MCF 10A (cell line): Measurements from ENCODE around the gene LARP6. TPM values are rescaled to one million over a fixed set of nuclear protein-coding genes. Genes with fewer than 3 reads are reported as not detected.
"Not testable (repeated sequence)": the region's sequence is repeated elsewhere in the genome, so short reads cannot be mapped to it uniquely, and the experiment has no call there.

ENCODE experiments used
- BruUV-seq: library from RNA; stranded (reverse); fragments of 400-500 nt; replicated peaks from 2 replicates; lab custom pipeline; 2021; lab: Mats Ljungman, UMichigan
- CTCF ChIA-PET: fragments of 300-600 bp; sonication (Branson Sonifier 250); formaldehyde crosslinking; extraction: SDS; loops from one replicate; lab custom pipeline; 2021; ENCODE audit warnings: antibody characterized with exemption, inconsistent platforms; lab: Yijun Ruan, JAX
- POLR2A ChIA-PET: fragments of 300-600, 350-650 bp; sonication (Branson Sonifier 250); formaldehyde crosslinking; extraction: SDS; loops from one replicate; lab custom pipeline; 2020; ENCODE audit warnings: antibody characterized with exemption, inconsistent platforms; lab: Yijun Ruan, JAX
- DNase-seq: peaks from one replicate; pipeline ENCODE4 v3.0.0-alpha.2; 2018; ENCODE audit not compliant: unreplicated experiment
- H3K27ac Mint-ChIP-seq: one replicate; pipeline ENCODE4 v1.8.0; 2022; ENCODE audit warnings: mild to moderate bottlenecking, low read depth, mixed read lengths; ENCODE audit not compliant: unreplicated experiment
- H3K27me3 Mint-ChIP-seq: one replicate; pipeline ENCODE4 v1.8.0; 2022; ENCODE audit warnings: mixed read lengths; ENCODE audit not compliant: insufficient read depth, unreplicated experiment
- H3K36me3 Mint-ChIP-seq: one replicate; pipeline ENCODE4 v1.8.0; 2022; ENCODE audit warnings: mild to moderate bottlenecking, moderate library complexity, mixed read lengths; ENCODE audit not compliant: insufficient read depth, unreplicated experiment
- H3K4me1 Mint-ChIP-seq: one replicate; pipeline ENCODE4 v1.8.0; 2022; ENCODE audit warnings: mixed read lengths; ENCODE audit not compliant: insufficient read depth, unreplicated experiment
- H3K4me3 Mint-ChIP-seq: one replicate; pipeline ENCODE4 v1.8.0; 2022; ENCODE audit warnings: mild to moderate bottlenecking, moderate library complexity, mixed read lengths; ENCODE audit not compliant: unreplicated experiment
- H3K9me3 Mint-ChIP-seq: one replicate; pipeline ENCODE4 v1.8.0; 2022; ENCODE audit warnings: mixed read lengths; ENCODE audit not compliant: unreplicated experiment
- CTCF ChIP-seq: fragments of 200-600 bp; IDR thresholded peaks from one replicate; pipeline ENCODE4 v1.8.0; 2022; ENCODE audit warnings: antibody characterized with exemption, mild to moderate bottlenecking; ENCODE audit not compliant: unreplicated experiment
- intact Hi-C: fragments of 100-400 bp; cut with micrococcal nuclease; formaldehyde crosslinking; loops from 2 replicates; pipeline ENCODE4 v1.14.1; 2022
- total RNA-seq: library from RNA; stranded (reverse); gene quantifications from 2 replicates; pipeline ENCODE4 v1.2.3, GENCODE V29; 2022

Gene LARP6
- total RNA-seq, 1 experiment from 2014 or later = 67.3 TPM

- no peaks in the 10 kb centered on the region for H3K9me3 Mint-ChIP-seq
- no peaks in the 10 kb centered on the region for H3K36me3 Mint-ChIP-seq
- BruUV-seq = no TSS peak
- no peaks in the 10 kb centered on the region for H3K27me3 Mint-ChIP-seq
- ChIA-PET CTCF (interaction anchor here (0.6 to 3.6 kb wide), 24 partner anchors 12 to 1277 kb away, joined by 3 to 93 read pairs (median 5); no protein-coding TSS in a partner anchor), POLR2A (interaction anchor here (1.5 to 1.6 kb wide), 2 partner anchors 49 to 87 kb away, joined by 4 to 5 read pairs; partner anchors contain the start of gene UACA)
- H3K27ac Mint-ChIP-seq = no peak overlapping the region
- TF ChIP-seq CTCF = no peak
- intact Hi-C loops = loop anchor here (1.0 to 5.0 kb wide), 4 partner anchors 51 to 1336 kb away; no protein-coding TSS in a partner anchor
- H3K4me3 Mint-ChIP-seq = no peak overlapping the region
- H3K4me1 Mint-ChIP-seq = peaks cover 5% of the 10 kb centered on the region
- no peak for DNase-seq
These were observed 41.1 kb downstream of the LARP6 start for GRCh38 chr15:70812827-70813364.

- H3K9me3 Mint-ChIP-seq = no peaks in the 10 kb centered on the region
- H3K36me3 Mint-ChIP-seq = no peaks in the 10 kb centered on the region
- intact Hi-C loops = loop anchor here (5.0 kb wide), 2 partner anchors 244 to 1334 kb away; no protein-coding TSS in a partner anchor
- no peak overlapping the region for H3K4me3 Mint-ChIP-seq
- ChIA-PET CTCF (interaction anchor here (0.6 to 3.6 kb wide), 31 partner anchors 9 to 1280 kb away, joined by 3 to 93 read pairs (median 5); partner anchors contain the start of gene UACA), POLR2A (interaction anchor here (0.8 to 1.6 kb wide), 5 partner anchors 16 to 139 kb away, joined by 3 to 5 read pairs (median 3); partner anchors contain the start of gene UACA)
- no peak overlapping the region for H3K27ac Mint-ChIP-seq
- DNase-seq = no peak
- no TSS peak for BruUV-seq
- no peak for TF ChIP-seq CTCF
- peaks cover 10% of the 10 kb centered on the region for H3K4me1 Mint-ChIP-seq
- no peaks in the 10 kb centered on the region for H3K27me3 Mint-ChIP-seq
These were observed 42.9 kb downstream of the LARP6 start for GRCh38 chr15:70810916-70811578.

- DNase-seq = no peak
- POLR2A ChIA-PET = no interaction called here
- H3K4me3 Mint-ChIP-seq = no peak overlapping the region
- no TSS peak for BruUV-seq
- H3K36me3 Mint-ChIP-seq = no peaks in the 10 kb centered on the region
- no peaks in the 10 kb centered on the region for H3K9me3 Mint-ChIP-seq
- H3K4me1 Mint-ChIP-seq = peaks cover 14% of the 10 kb centered on the region
- H3K27me3 Mint-ChIP-seq = no peaks in the 10 kb centered on the region
- CTCF ChIA-PET = interaction anchor here (0.5 to 0.7 kb wide), 2 partner anchors 157 to 1329 kb away, joined by 4 read pairs; no protein-coding TSS in a partner anchor
- no peak for TF ChIP-seq CTCF
- intact Hi-C loops = no loop called here
- H3K27ac Mint-ChIP-seq = no peak overlapping the region
These were observed 46.8 kb downstream of the LARP6 start for GRCh38 chr15:70806992-70807712.

DNA sequence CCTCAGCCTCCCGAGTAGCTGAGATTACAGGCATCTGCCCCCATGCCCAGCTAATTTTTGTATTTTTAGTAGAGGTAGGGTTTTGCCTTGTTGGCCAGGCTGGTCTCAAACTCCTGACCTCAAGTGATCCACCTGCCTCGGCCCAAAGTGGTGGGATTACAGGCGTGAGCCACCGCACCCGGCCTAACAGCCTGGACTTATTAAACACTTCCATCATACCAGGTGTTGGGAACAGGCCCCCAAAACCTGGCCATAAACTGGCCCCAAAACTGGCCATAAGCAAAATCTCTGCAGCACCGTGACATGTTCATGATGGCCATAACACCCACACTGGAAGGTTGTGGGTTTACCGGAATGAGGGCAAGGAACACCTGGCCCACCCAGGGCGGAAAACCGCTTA is 49.6 kb downstream of the LARP6 start:
- H3K27ac Mint-ChIP-seq, POLR2A ChIA-PET, H3K36me3 Mint-ChIP-seq: not testable (repeated sequence)

More for the DNA sequence above, 49.6 kb downstream of the LARP6 start:
- H3K4me3 Mint-ChIP-seq, intact Hi-C loops, H3K9me3 Mint-ChIP-seq, DNase-seq, BruUV-seq, H3K27me3 Mint-ChIP-seq: not testable (repeated sequence)
- CTCF ChIA-PET = interaction anchor here (0.7 kb wide), 1 partner anchor 299 kb away, joined by 4 read pairs; no protein-coding TSS in a partner anchor
- peaks cover 22% of the 10 kb centered on the region for H3K4me1 Mint-ChIP-seq
